Endodermal cell (in vitro differentiated cells): ENCODE results near the gene UVRAG. TPM values are rescaled to one million over a fixed set of nuclear protein-coding genes. Genes with fewer than 3 reads are reported as not detected.
"Not testable (repeated sequence)": the region's sequence is repeated elsewhere in the genome, so short reads cannot be mapped to it uniquely, and the experiment has no call there.

ENCODE experiments used
- DNase-seq: peaks from one replicate; pipeline ENCODE4 v3.0.0-alpha.2; 2017
- H3K27ac ChIP-seq: 2 replicates; pipeline ENCODE4 v1.5.1; 2013; ENCODE audit warnings: mild to moderate bottlenecking, low read depth, low read length, moderate library complexity
- H3K27me3 ChIP-seq: 2 replicates; pipeline ENCODE4 v1.6.1; 2013; ENCODE audit warnings: mild to moderate bottlenecking, low read length, moderate library complexity; ENCODE audit not compliant: insufficient read depth, control insufficient read depth, poor library complexity, severe bottlenecking
- H3K36me3 ChIP-seq: 2 replicates; pipeline ENCODE4 v1.7.0; 2013; ENCODE audit warnings: mild to moderate bottlenecking, low read length, moderate library complexity; ENCODE audit not compliant: control insufficient read depth, insufficient read depth
- H3K4me1 ChIP-seq: one replicate; pipeline ENCODE4 v1.7.0; 2013; ENCODE audit warnings: low read length; ENCODE audit not compliant: control insufficient read depth, insufficient read depth
- H3K4me3 ChIP-seq: 2 replicates; pipeline ENCODE4 v1.5.1; 2013; ENCODE audit warnings: mild to moderate bottlenecking, low read length, moderate library complexity
- H3K9ac ChIP-seq: 2 replicates; pipeline ENCODE4 v1.6.1; 2013; ENCODE audit warnings: mild to moderate bottlenecking, low read length, moderate library complexity; ENCODE audit not compliant: poor library complexity, severe bottlenecking; ENCODE audit errors: extremely low read depth
- H3K9me3 ChIP-seq: 2 replicates; pipeline ENCODE4 v1.6.1; 2013; ENCODE audit warnings: mild to moderate bottlenecking, low read length, moderate library complexity; ENCODE audit not compliant: control insufficient read depth
- H3K27ac Mint-ChIP-seq: 2 replicates; pipeline ENCODE4 v1.8.0; 2020; ENCODE audit warnings: mixed read lengths
- H3K27me3 Mint-ChIP-seq: 2 replicates; pipeline ENCODE4 v1.8.0; 2021; ENCODE audit warnings: mild to moderate bottlenecking, mixed read lengths; ENCODE audit not compliant: insufficient read depth
- H3K36me3 Mint-ChIP-seq: 2 replicates; pipeline ENCODE4 v1.8.0; 2020; ENCODE audit warnings: low read depth, mixed read lengths
- H3K4me1 Mint-ChIP-seq: 2 replicates; pipeline ENCODE4 v1.8.0; 2020; ENCODE audit warnings: mixed read lengths
- H3K4me3 Mint-ChIP-seq: 2 replicates; pipeline ENCODE4 v1.8.0; 2020; ENCODE audit warnings: mild to moderate bottlenecking, moderate library complexity, mixed read lengths
- H3K9me3 Mint-ChIP-seq: 2 replicates; pipeline ENCODE4 v1.8.0; 2020; ENCODE audit warnings: mild to moderate bottlenecking, mixed read lengths
- CTCF ChIP-seq: fragments of 200-600 bp; sonication (generic); conservative IDR thresholded peaks from 2 replicates; pipeline ENCODE4 v1.5.0; 2021; ENCODE audit warnings: antibody characterized with exemption, mild to moderate bottlenecking
- WGBS, 2 experiments: methylation state at CpG; one replicate each; pipeline versions ENCODE4 v1.1.5 to v1.1.7; 2013; ENCODE audit warnings: missing lambda C conversion rate in 2 of 2, mixed read lengths in 1 of 2; ENCODE audit not compliant: insufficient coverage in 1 of 2, insufficient read length in 1 of 2; 5-methylcytosine and 5-hydroxymethylcytosine counted together
- total RNA-seq, 2 donors: library from RNA; stranded (reverse); fragmentation: NEBNext Ultra II Directional in 1 of 2; extraction: Animal tissue kit (Norgen Biotek cat#: 25700) in 1 of 2; gene quantifications; 2 replicates in 1 of 2; 3 replicates in 1 of 2; pipeline ENCODE4 v1.2.1, GENCODE V29; 2021

The UVRAG gene
- total RNA-seq, 2 donors from 2014 or later, result 19.7 to 34.9 TPM

DNA sequence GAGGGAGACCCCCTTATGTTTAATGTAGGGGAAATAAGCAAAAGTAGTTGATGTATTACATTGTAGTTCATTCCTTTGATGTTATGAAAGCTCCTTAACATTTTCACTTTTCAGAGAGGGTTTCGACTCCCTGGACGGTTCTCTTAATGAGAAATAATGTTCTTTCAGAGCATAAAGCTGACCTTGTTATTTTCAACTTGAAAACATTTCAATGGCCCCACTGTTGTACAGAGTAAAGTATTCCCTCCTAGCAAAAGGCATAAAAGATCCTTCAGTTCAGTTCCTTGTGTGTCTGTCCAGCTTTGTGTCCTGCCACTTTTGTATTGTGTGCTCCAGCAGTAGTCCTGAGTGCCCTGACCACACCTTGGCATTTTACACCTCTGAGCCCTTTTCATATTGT lies 63.9 kb downstream of the UVRAG start:
- Mint-ChIP-seq H3K9me3 (peaks cover 13% of the 10 kb centered on the region), H3K27ac (no peak overlapping the region)

GRCh38 chr11:75879737-75880136 lies 64.7 kb downstream of the UVRAG start:
- no peaks in the 10 kb centered on the region for H3K27me3 Mint-ChIP-seq

More for the DNA sequence above, 63.9 kb downstream of the UVRAG start:
- H3K4me3 ChIP-seq, result no peak overlapping the region
- peaks cover 26% of the 10 kb centered on the region for H3K4me1 Mint-ChIP-seq
- no peaks in the 10 kb centered on the region for H3K27me3 ChIP-seq
- no peak overlapping the region for H3K27ac ChIP-seq
- no peak overlapping the region for H3K4me3 Mint-ChIP-seq
- H3K27me3 Mint-ChIP-seq, result no peaks in the 10 kb centered on the region
- H3K9me3 ChIP-seq, result no peaks in the 10 kb centered on the region
- no peak for DNase-seq
- peaks cover 6% of the 10 kb centered on the region for H3K4me1 ChIP-seq
- no peak for TF ChIP-seq CTCF
- no peaks in the 10 kb centered on the region for H3K36me3 ChIP-seq
- WGBS, 2 experiments, result 94 to 97% methylated on average over 2 of the region's 2 CpGs
- H3K36me3 Mint-ChIP-seq, result peaks cover 21% of the 10 kb centered on the region
- H3K9ac ChIP-seq, result no peak overlapping the region

GRCh38 chr11:75880343-75880742 lies 65.3 kb downstream of the UVRAG start:
- WGBS, 2 experiments, result 94 to 98% methylated on average over 8 of the region's 8 CpGs
- not testable (repeated sequence) for DNase-seq, H3K27me3 ChIP-seq, H3K27ac ChIP-seq, H3K27me3 Mint-ChIP-seq, H3K4me3 Mint-ChIP-seq, H3K4me1 ChIP-seq, H3K4me3 ChIP-seq, H3K36me3 ChIP-seq, H3K9ac ChIP-seq, H3K27ac Mint-ChIP-seq, H3K9me3 ChIP-seq
- H3K4me1 Mint-ChIP-seq, result peaks cover 17% of the 10 kb centered on the region
- peaks cover 13% of the 10 kb centered on the region for H3K9me3 Mint-ChIP-seq
- H3K36me3 Mint-ChIP-seq, result peaks cover 21% of the 10 kb centered on the region

More at GRCh38 chr11:75879737-75880136, 64.7 kb downstream of the UVRAG start:
- no peak overlapping the region for H3K4me3 Mint-ChIP-seq
- Histone ChIP-seq H3K27me3 (no peaks in the 10 kb centered on the region), H3K4me1 (peaks cover 4% of the 10 kb centered on the region), H3K9me3 (no peaks in the 10 kb centered on the region), H3K36me3 (no peaks in the 10 kb centered on the region), H3K9ac (no peak overlapping the region), H3K27ac (no peak overlapping the region), H3K4me3 (no peak overlapping the region)
- 95 to 100% methylated on average over 6 to 8 of the region's 9 CpGs for WGBS, 2 experiments
- TF ChIP-seq CTCF, result no peak
- no peak overlapping the region for H3K27ac Mint-ChIP-seq
- peaks cover 13% of the 10 kb centered on the region for H3K9me3 Mint-ChIP-seq
- peaks cover 23% of the 10 kb centered on the region for H3K4me1 Mint-ChIP-seq
- DNase-seq, result no peak
- H3K36me3 Mint-ChIP-seq, result peaks cover 21% of the 10 kb centered on the region

DNA sequence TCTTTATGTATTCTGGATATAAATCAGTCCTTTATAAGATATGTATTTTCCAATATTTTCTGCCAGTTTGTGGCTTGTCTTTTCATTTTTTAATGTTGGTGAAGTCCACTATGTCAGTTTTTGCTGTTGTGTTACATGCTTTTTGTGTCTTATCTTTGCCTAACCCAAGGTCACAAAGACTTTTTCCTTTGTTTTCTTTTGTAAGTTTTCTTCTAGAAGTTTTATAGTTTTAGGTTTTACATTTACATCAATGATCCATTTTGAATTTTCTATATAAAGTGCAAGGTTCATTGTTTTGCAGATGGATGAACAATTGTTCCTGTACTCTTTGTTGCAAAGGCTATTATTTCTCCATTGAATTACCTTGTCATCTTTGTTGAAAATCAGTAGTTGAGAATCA lies 69.3 kb downstream of the UVRAG start:
- Mint-ChIP-seq H3K36me3 (peaks cover 10% of the 10 kb centered on the region), H3K4me1 (peaks cover 4% of the 10 kb centered on the region), H3K27me3 (no peaks in the 10 kb centered on the region), H3K4me3 (no peak overlapping the region), H3K27ac (no peak overlapping the region), H3K9me3 (peaks cover 2% of the 10 kb centered on the region)
- Histone ChIP-seq H3K36me3 (no peaks in the 10 kb centered on the region), H3K9me3 (no peaks in the 10 kb centered on the region), H3K4me3 (no peak overlapping the region), H3K9ac (no peak overlapping the region), H3K27me3 (no peaks in the 10 kb centered on the region), H3K27ac (no peak overlapping the region), H3K4me1 (no peaks in the 10 kb centered on the region)
- TF ChIP-seq CTCF, result no peak
- DNase-seq, result no peak
